OCI-LY3 (cell line): ENCODE results near the gene PALLD.
A peak's percentile ranks its signal among the peaks of the same experiment; 100 is the strongest.

Experiments
- H2AFZ ChIP-seq: fragments of 200-600, 300-600 bp; shearing (Covaris generic); 2 replicates; pipeline ENCODE4 v1.6.0; 2014; ENCODE audit warnings: antibody characterized with exemption, low read depth, low read length
- H3K27ac ChIP-seq: fragments of 200-600, 300-600 bp; sonication (generic); 2 replicates; pipeline ENCODE4 v1.5.1; 2014; ENCODE audit warnings: mild to moderate bottlenecking, low read length, moderate library complexity, mixed read lengths
- H3K27me3 ChIP-seq: fragments of 200-600, 300-600 bp; sonication (generic); 2 replicates; pipeline ENCODE4 v1.6.1; 2014; ENCODE audit warnings: low read depth, low read length, mixed read lengths
- H3K36me3 ChIP-seq: fragments of 200-600, 300-600 bp; sonication (generic); replicated peaks from 2 replicates; pipeline ENCODE3; 2014; ENCODE audit warnings: low read depth, low read length, mixed read lengths
- H3K4me1 ChIP-seq: fragments of 300-600, 200-600 bp; sonication (generic); 2 replicates; pipeline ENCODE4 v1.6.1; 2014; ENCODE audit warnings: low read length, mixed read lengths
- H3K4me2 ChIP-seq: fragments of 200-600, 300-600 bp; sonication (generic); 2 replicates; pipeline ENCODE4 v1.6.1; 2014; ENCODE audit warnings: low read length, mixed read lengths
- H3K4me3 ChIP-seq: fragments of 300-600, 200-600 bp; sonication (generic); 2 replicates; pipeline ENCODE4 v1.5.1; 2014; ENCODE audit warnings: antibody characterized with exemption, mild to moderate bottlenecking, low read length, moderate library complexity
- H3K79me2 ChIP-seq: fragments of 300-600, 200-600 bp; shearing (Covaris generic); 2 replicates; pipeline ENCODE4 v1.6.1; 2014; ENCODE audit warnings: mild to moderate bottlenecking, low read length, mixed read lengths
- H3K9ac ChIP-seq: fragments of 300-600, 200-600 bp; shearing (Covaris generic); 2 replicates; pipeline ENCODE4 v1.6.0; 2014; ENCODE audit warnings: mild to moderate bottlenecking, low read length, moderate library complexity
- H3K9me3 ChIP-seq: fragments of 200-600, 300-600 bp; shearing (Covaris generic); 2 replicates; pipeline ENCODE4 v1.6.1; 2014; ENCODE audit warnings: low read length, mixed read lengths; ENCODE audit not compliant: insufficient read depth
- H4K20me1 ChIP-seq: fragments of 200-600, 300-600 bp; sonication (generic); 2 replicates; pipeline ENCODE4 v1.6.1; 2016; ENCODE audit warnings: low read length, mixed read lengths; ENCODE audit not compliant: insufficient read depth
- EZH2phosphoT487 ChIP-seq: fragments of 200-600 bp; shearing (Covaris generic); IDR thresholded peaks from 2 replicates; pipeline ENCODE4 v1.6.1; 2018; ENCODE audit warnings: antibody characterized with exemption, mixed run types, low read depth
- TF ChIP-seq, protein P1 (sequence below): fragments of 200-600, 300-600 bp; sonication (generic); IDR thresholded peaks from 2 replicates; pipeline ENCODE4 v1.5.1; 2014; ENCODE audit warnings: antibody characterized with exemption, low read length, low read depth

Gene PALLD

DNA sequence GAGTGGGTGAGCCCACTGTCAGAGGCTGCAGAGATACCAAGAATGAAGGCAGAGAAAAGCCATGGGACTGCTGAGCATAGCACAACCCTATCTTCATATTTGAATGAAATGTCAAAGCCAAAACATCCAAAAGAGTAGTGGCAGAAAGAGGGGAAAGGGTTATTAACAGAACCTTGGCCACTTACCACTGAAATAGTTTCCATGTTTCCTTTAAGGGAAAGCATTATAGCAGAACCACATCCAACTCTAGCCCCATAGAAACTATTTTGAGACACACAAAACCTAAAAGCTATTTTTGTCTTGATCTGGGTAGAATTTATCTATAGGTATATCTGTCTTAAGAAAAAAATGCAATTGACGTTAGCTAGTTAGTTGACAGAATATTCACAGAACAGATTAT, 373.2 kb downstream of the PALLD start:
- no peak for TF ChIP-seq EZH2phosphoT487
- Histone ChIP-seq H3K9ac (no peak overlapping the region), H3K27me3 (peaks cover 5% of the 10 kb centered on the region; the same call in 1 of the 2 replicates), H3K9me3 (no peaks in the 10 kb centered on the region), H4K20me1 (no peaks in the 10 kb centered on the region), H3K27ac (no peak overlapping the region), H3K4me1 (peaks cover 13% of the 10 kb centered on the region), H3K79me2 (no peaks in the 10 kb centered on the region), H2AFZ (no peak overlapping the region), H3K4me2 (no peak overlapping the region), H3K4me3 (no peak overlapping the region), H3K36me3 (no peaks in the 10 kb centered on the region)

DNA sequence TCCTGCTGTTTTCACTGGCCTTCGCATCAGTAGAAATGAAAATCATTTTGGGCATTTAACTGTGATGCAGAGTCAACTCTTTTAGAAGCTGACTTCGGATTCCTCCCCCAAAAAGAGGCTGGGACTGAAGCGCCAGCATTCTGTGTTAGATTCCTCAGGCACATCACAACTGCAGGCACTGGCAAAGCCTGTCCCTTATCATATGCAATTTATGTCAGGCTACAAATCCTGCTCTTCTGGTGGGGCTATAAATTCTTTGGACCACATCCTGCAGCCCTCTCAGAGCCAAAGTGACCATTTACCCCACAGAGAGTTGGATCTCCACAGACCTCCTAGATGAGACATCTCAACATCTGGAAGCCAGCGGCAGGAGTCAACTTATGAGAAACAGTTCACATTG, 374.8 kb downstream of the PALLD start:
- no peaks in the 10 kb centered on the region for H3K36me3 ChIP-seq
- H3K79me2 ChIP-seq, result no peaks in the 10 kb centered on the region
- H3K4me3 ChIP-seq, result no peak overlapping the region
- peaks cover 22% of the 10 kb centered on the region for H3K4me1 ChIP-seq
- TF ChIP-seq, protein P1, sequence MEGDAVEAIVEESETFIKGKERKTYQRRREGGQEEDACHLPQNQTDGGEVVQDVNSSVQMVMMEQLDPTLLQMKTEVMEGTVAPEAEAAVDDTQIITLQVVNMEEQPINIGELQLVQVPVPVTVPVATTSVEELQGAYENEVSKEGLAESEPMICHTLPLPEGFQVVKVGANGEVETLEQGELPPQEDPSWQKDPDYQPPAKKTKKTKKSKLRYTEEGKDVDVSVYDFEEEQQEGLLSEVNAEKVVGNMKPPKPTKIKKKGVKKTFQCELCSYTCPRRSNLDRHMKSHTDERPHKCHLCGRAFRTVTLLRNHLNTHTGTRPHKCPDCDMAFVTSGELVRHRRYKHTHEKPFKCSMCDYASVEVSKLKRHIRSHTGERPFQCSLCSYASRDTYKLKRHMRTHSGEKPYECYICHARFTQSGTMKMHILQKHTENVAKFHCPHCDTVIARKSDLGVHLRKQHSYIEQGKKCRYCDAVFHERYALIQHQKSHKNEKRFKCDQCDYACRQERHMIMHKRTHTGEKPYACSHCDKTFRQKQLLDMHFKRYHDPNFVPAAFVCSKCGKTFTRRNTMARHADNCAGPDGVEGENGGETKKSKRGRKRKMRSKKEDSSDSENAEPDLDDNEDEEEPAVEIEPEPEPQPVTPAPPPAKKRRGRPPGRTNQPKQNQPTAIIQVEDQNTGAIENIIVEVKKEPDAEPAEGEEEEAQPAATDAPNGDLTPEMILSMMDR, result no peak
- TF ChIP-seq EZH2phosphoT487, result no peak
- H3K27ac ChIP-seq, result no peak overlapping the region
- H3K9me3 ChIP-seq, result no peaks in the 10 kb centered on the region
- H3K27me3 ChIP-seq, result peaks cover 21% of the 10 kb centered on the region
- no peak overlapping the region for H3K9ac ChIP-seq
- peaks cover 10% of the 10 kb centered on the region; the same call in 1 of the 2 replicates for H4K20me1 ChIP-seq
- no peak overlapping the region for H2AFZ ChIP-seq
- H3K4me2 ChIP-seq, result no peak overlapping the region

DNA sequence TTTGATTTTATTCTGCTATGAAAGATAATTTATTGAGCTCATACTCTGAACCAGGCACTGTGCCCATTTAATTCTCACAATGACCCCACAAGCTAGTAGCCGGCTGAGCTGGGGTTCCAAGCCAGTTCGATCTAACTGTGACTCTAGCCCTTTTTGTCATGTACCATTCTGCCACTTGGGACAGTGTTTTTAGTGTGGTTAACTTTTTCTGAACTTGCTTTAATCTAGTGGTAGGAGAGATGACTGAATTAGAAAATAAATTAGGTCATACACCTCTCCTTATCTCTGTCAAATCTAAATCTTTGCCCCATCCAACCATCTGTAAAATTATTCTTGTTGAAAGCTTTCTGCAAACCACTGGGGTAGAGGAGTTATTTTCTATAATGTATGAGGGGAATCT, 377.2 kb downstream of the PALLD start:
- no peaks in the 10 kb centered on the region for H3K36me3 ChIP-seq

DNA sequence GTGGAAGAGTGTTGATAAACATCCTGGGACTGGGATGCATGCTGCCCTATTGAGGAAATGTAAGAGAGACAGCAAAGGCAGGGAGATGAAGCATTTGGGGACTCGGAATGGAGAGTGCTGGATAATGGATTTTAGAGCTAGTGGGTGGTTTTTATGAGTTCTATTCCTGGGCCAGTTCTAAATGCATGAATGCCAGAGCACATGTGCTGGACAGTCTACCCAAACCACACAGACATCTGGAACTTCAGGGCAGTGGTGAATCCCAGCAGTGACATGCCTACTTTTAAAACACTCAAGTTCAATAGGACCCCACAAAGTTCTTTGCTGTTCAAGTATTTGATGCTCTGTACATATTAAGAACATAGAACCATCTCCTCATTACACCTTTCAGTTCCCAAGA, 379.3 kb downstream of the PALLD start:
- Histone ChIP-seq H3K4me2 (no peak overlapping the region), H3K9me3 (no peaks in the 10 kb centered on the region), H3K4me1 (peaks cover 42% of the 10 kb centered on the region), H3K79me2 (no peaks in the 10 kb centered on the region), H3K4me3 (no peak overlapping the region), H3K27me3 (peaks cover 28% of the 10 kb centered on the region), H3K36me3 (peaks cover 3% of the 10 kb centered on the region), H2AFZ (no peak overlapping the region), H4K20me1 (peaks cover 28% of the 10 kb centered on the region), H3K27ac (no peak overlapping the region), H3K9ac (no peak overlapping the region)
- TF ChIP-seq, protein P1, result no peak
- no peak for TF ChIP-seq EZH2phosphoT487

More for the DNA sequence above, 377.2 kb downstream of the PALLD start:
- no peak overlapping the region for H3K27ac ChIP-seq
- no peak overlapping the region for H3K4me3 ChIP-seq
- no peak overlapping the region for H2AFZ ChIP-seq
- H3K27me3 ChIP-seq, result peaks cover 28% of the 10 kb centered on the region
- H3K9me3 ChIP-seq, result no peaks in the 10 kb centered on the region
- no peaks in the 10 kb centered on the region for H3K79me2 ChIP-seq
- no peak overlapping the region for H3K9ac ChIP-seq
- 0 out of 2 replicates have a peak overlapping the region, but pooled peaks have one; percentile 8 for H3K4me2 ChIP-seq
- peaks cover 18% of the 10 kb centered on the region for H4K20me1 ChIP-seq
- TF ChIP-seq, protein P1, result no peak
- TF ChIP-seq EZH2phosphoT487, result no peak
- peaks cover 29% of the 10 kb centered on the region for H3K4me1 ChIP-seq
